ENCODE results near the gene JAM3. TPM values are rescaled to one million over a fixed set of nuclear protein-coding genes. Genes with fewer than 3 reads are reported as not detected.

The JAM3 gene
- total and polyA plus RNA-seq, 2 donors (not counting 1 experiment from before 2014, with no cell fraction given), result 13.5 to 29.6 TPM

DNA sequence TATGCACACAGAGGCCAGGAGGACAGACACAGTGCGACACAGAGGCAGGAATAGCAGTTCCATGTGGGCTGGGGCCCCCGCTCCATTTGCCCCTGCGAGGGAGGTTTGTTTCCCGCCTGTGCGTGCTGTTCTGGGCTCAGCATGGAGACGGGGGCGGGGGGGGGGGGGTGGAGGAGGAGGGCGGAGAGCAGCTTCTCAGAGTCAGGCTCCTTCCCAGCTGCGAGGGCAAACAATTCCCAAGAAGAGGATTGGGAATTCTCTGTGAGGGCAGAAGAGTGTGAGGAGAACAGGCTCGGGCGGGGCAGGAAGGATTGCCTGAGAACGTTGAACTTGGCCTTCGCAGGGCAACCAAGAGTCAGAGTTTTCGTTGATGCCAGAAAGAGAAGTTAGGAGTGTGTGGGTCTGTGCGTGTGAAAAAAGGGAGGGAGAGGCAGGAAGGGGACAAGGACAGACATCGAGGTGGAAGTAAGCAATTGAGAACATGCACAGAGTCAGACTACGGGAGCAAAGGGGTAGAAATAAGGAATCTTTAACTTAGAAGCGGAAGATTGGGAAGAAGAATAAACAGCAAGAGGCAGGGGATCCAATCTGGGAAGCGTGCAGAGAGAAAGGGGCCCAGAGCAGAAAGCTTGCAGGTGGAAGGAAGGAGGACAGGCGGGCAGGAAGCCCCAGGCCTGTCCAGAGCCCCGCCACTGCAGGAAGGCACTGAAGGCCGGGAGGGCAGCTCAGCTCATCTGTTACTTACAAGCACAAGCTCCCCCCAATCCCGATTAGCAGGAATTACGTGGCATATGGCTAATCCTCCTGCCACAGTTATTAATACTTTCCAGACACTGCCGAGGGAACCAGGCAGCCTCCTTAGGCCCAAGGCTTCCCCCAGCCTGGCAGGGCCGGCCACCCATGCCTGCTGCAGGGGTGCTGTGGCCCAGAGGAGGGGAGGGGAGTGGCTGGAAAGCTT is 15.6 kb upstream of the JAM3 start:
- H3K27ac Mint-ChIP-seq, result no peak overlapping the region
- DNase-seq (no peak), ATAC-seq (ENCODE audit: low read depth) (no peak)
- Histone ChIP-seq H3K4me2 (replicated peaks; ENCODE audit: low read depth, low read length, poor library complexity, severe bottlenecking) (no peak overlapping the region), H3K9ac (ENCODE audit: low read length) (no peak overlapping the region), H3K36me3 (replicated peaks in 1 of 2; ENCODE audit: control extremely low read depth in 1 of 2, control insufficient read depth in 1 of 2, extremely low read depth in 1 of 2, insufficient read depth in 2 of 2, low read length in 1 of 2) (no peaks in the 10 kb centered on the region), H3K4me3 (ENCODE audit: control extremely low read depth in 1 of 5, extremely low read depth in 1 of 5, insufficient read depth in 1 of 5, low read depth in 2 of 5, low read length in 4 of 5) (no peak overlapping the region), H2AFZ (ENCODE audit: insufficient read depth, low read depth, low read length, poor library complexity, severe bottlenecking) (no peak overlapping the region), H3K79me2 (ENCODE audit: control insufficient read depth, insufficient read depth, low read length) (no peaks in the 10 kb centered on the region), H3K27ac (ENCODE audit: low read length in 2 of 2) (no peak overlapping the region), H3K27me3 (replicated peaks in 1 of 4; ENCODE audit: control extremely low read depth in 1 of 4, control insufficient read depth in 3 of 4, insufficient read depth in 4 of 4, low read length in 3 of 4) (peaks cover 0 to 20% (median 5%) of the 10 kb centered on the region in 4 experiments), H4K20me1 (ENCODE audit: control insufficient read depth, insufficient read depth, low read length, poor library complexity, severe bottlenecking) (no peaks in the 10 kb centered on the region), H3K9me3 (ENCODE audit: control extremely low read depth in 1 of 3, control insufficient read depth in 2 of 3, insufficient read depth in 1 of 3, low read length in 2 of 3) (no peaks in the 10 kb centered on the region), H3K4me1 (ENCODE audit: control insufficient read depth in 2 of 2, insufficient read depth in 2 of 2, low read length in 2 of 2) (peaks cover 4 to 7% of the 10 kb centered on the region in 2 donors)
- TF ChIP-seq, protein P1, sequence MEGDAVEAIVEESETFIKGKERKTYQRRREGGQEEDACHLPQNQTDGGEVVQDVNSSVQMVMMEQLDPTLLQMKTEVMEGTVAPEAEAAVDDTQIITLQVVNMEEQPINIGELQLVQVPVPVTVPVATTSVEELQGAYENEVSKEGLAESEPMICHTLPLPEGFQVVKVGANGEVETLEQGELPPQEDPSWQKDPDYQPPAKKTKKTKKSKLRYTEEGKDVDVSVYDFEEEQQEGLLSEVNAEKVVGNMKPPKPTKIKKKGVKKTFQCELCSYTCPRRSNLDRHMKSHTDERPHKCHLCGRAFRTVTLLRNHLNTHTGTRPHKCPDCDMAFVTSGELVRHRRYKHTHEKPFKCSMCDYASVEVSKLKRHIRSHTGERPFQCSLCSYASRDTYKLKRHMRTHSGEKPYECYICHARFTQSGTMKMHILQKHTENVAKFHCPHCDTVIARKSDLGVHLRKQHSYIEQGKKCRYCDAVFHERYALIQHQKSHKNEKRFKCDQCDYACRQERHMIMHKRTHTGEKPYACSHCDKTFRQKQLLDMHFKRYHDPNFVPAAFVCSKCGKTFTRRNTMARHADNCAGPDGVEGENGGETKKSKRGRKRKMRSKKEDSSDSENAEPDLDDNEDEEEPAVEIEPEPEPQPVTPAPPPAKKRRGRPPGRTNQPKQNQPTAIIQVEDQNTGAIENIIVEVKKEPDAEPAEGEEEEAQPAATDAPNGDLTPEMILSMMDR (IDR thresholded peaks at IDR 0.05), result no peak
- no peak for TF ChIP-seq EZH2 (IDR thresholded peaks at IDR 0.05; ENCODE audit: borderline replicate concordance, insufficient read depth, low read depth, low read length, poor library complexity, severe bottlenecking)
- peaks cover 20% of the 10 kb centered on the region for H3K27me3 Mint-ChIP-seq
- POLR2A ChIA-PET, result no interaction called here
- CTCF ChIA-PET, result interaction anchor here (0.9 to 1.3 kb wide), 2 partner anchors 9 to 46 kb away, joined by 3 to 4 read pairs; no protein-coding TSS in a partner anchor
- peaks cover 2% of the 10 kb centered on the region for H3K4me1 Mint-ChIP-seq
- no peak overlapping the region for H3K4me3 Mint-ChIP-seq
- H3K9me3 Mint-ChIP-seq (ENCODE audit: insufficient read depth), result no peaks in the 10 kb centered on the region
- intact Hi-C loops (cut with micrococcal nuclease), result no loop called here
- WGBS (ENCODE audit: insufficient coverage), result 62% methylated on average over 12 of the region's 26 CpGs

DNA sequence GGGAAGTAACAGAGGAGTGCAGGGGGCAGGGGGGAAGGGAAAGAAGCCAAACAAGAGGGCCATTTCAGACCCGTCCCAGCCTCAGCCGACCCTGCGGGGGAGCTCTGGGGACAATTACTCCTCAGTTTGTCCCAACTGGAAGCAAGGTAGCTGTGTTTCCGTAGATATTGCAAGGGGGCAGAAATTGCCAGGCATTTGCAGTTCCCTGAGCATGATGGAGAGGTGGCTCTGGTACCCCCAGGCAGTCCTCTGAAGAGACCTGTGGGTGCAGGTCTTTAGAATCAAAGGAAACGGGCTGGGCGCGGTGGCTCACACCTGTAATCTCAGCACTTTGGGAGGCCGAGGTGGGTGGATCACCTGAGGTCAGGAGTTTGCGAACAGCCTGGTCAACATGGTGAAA is 13.8 kb upstream of the JAM3 start:
- Histone ChIP-seq H3K4me1 (ENCODE audit: control insufficient read depth in 2 of 2, insufficient read depth in 2 of 2, low read length in 2 of 2) (peaks cover 4 to 7% of the 10 kb centered on the region in 2 donors), H4K20me1 (ENCODE audit: control insufficient read depth, insufficient read depth, low read length, poor library complexity, severe bottlenecking) (no peaks in the 10 kb centered on the region), H3K79me2 (ENCODE audit: control insufficient read depth, insufficient read depth, low read length) (no peaks in the 10 kb centered on the region), H3K27me3 (replicated peaks in 1 of 4; ENCODE audit: control extremely low read depth in 1 of 4, control insufficient read depth in 3 of 4, insufficient read depth in 4 of 4, low read length in 3 of 4) (peaks cover 0 to 14% (median 11%) of the 10 kb centered on the region in 4 experiments), H3K36me3 (replicated peaks in 1 of 2; ENCODE audit: control extremely low read depth in 1 of 2, control insufficient read depth in 1 of 2, extremely low read depth in 1 of 2, insufficient read depth in 2 of 2, low read length in 1 of 2) (no peaks in the 10 kb centered on the region), H3K9me3 (ENCODE audit: control extremely low read depth in 1 of 3, control insufficient read depth in 2 of 3, insufficient read depth in 1 of 3, low read length in 2 of 3) (no peaks in the 10 kb centered on the region), H3K4me3 (ENCODE audit: control extremely low read depth in 1 of 5, extremely low read depth in 1 of 5, insufficient read depth in 1 of 5, low read depth in 2 of 5, low read length in 4 of 5) (no peak overlapping the region), H2AFZ (ENCODE audit: insufficient read depth, low read depth, low read length, poor library complexity, severe bottlenecking) (no peak overlapping the region), H3K4me2 (replicated peaks; ENCODE audit: low read depth, low read length, poor library complexity, severe bottlenecking) (no peak overlapping the region), H3K27ac (ENCODE audit: low read length in 2 of 2) (no peak overlapping the region), H3K9ac (ENCODE audit: low read length) (no peak overlapping the region)
- H3K27me3 Mint-ChIP-seq, result peaks cover 21% of the 10 kb centered on the region
- 96% methylated on average over 6 of the region's 9 CpGs for WGBS (ENCODE audit: insufficient coverage)
- CTCF ChIA-PET, result no interaction called here
- DNase-seq (no peak), ATAC-seq (ENCODE audit: low read depth) (no peak)
- H3K27ac Mint-ChIP-seq, result no peak overlapping the region
- TF ChIP-seq EZH2 (IDR thresholded peaks at IDR 0.05; ENCODE audit: borderline replicate concordance, insufficient read depth, low read depth, low read length, poor library complexity, severe bottlenecking), result no peak
- TF ChIP-seq, protein P1 (IDR thresholded peaks at IDR 0.05), result no peak
- H3K4me3 Mint-ChIP-seq, result no peak overlapping the region
- peaks cover 2% of the 10 kb centered on the region for H3K4me1 Mint-ChIP-seq
- intact Hi-C loops (cut with micrococcal nuclease), result no loop called here
- H3K9me3 Mint-ChIP-seq (ENCODE audit: insufficient read depth), result no peaks in the 10 kb centered on the region
- POLR2A ChIA-PET, result interaction anchor here (0.7 kb wide), 1 partner anchor 94 kb away, joined by 4 read pairs; no protein-coding TSS in a partner anchor

Data from B cell (primary cell).